WTC11 (cell line): ENCODE data around the gene TRPM2. TPM values are rescaled to one million over a fixed set of nuclear protein-coding genes. Genes with fewer than 3 reads are reported as not detected.

Source experiments
- ATAC-seq: fragments of 200-7000 bp; cut with Tn5 transposase; 2 replicates; pipeline ENCODE4 v1.10.0; 2021; ENCODE audit warnings: mild to moderate bottlenecking, moderate library complexity
- CTCF ChIA-PET: fragments of 300-600 bp; sonication (Branson Sonifier 250); formaldehyde crosslinking; loops from one replicate; lab custom pipeline; 2021; ENCODE audit warnings: antibody characterized with exemption; lab: Charles Lee
- POLR2A ChIA-PET: fragments of 350-600 bp; sonication (Branson Sonifier 250); formaldehyde crosslinking; loops from one replicate; lab custom pipeline; 2021; ENCODE audit warnings: antibody characterized with exemption; lab: Charles Lee
- DNase-seq: peaks from one replicate; pipeline ENCODE4 v3.0.0; 2021; ENCODE audit warnings: low spot score
- H3K27ac Mint-ChIP-seq: 2 replicates; pipeline ENCODE4 v1.8.0; 2021; ENCODE audit warnings: mixed read lengths
- H3K27me3 Mint-ChIP-seq: 2 replicates; pipeline ENCODE4 v1.8.0; 2021; ENCODE audit warnings: low read depth, mild to moderate bottlenecking, moderate library complexity, mixed read lengths
- H3K36me3 Mint-ChIP-seq: 2 replicates; pipeline ENCODE4 v1.8.0; 2021; ENCODE audit warnings: mixed read lengths
- H3K4me1 Mint-ChIP-seq: 2 replicates; pipeline ENCODE4 v1.8.0; 2022; ENCODE audit warnings: mixed read lengths
- H3K4me3 Mint-ChIP-seq: 2 replicates; pipeline ENCODE4 v1.8.0; 2021; ENCODE audit warnings: mild to moderate bottlenecking, moderate library complexity, mixed read lengths
- H3K9me3 Mint-ChIP-seq: 2 replicates; pipeline ENCODE4 v1.8.0; 2021; ENCODE audit warnings: mixed read lengths
- ATF3 ChIP-seq: sonication (generic); formaldehyde crosslinking; conservative IDR thresholded peaks from 2 replicates; pipeline ENCODE4 v1.8.1; 2022; ENCODE audit warnings: mild to moderate bottlenecking, missing genetic modification reagents
- ATF6 ChIP-seq: sonication (generic); formaldehyde crosslinking; IDR thresholded peaks from 2 replicates; pipeline ENCODE4 v1.8.1; 2023; ENCODE audit warnings: mild to moderate bottlenecking, missing genetic modification reagents
- CBFB ChIP-seq: sonication (generic); formaldehyde crosslinking; IDR thresholded peaks from 2 replicates; pipeline ENCODE4 v1.8.1; 2022; ENCODE audit warnings: mild to moderate bottlenecking, low read depth, missing genetic modification reagents
- E2F4 ChIP-seq: sonication (generic); formaldehyde crosslinking; IDR thresholded peaks from 2 replicates; pipeline ENCODE4 v1.8.1; 2022; ENCODE audit warnings: low read depth, mild to moderate bottlenecking, moderate library complexity, missing genetic modification reagents, borderline replicate concordance
- ETV6 ChIP-seq: sonication (generic); formaldehyde crosslinking; IDR thresholded peaks from 2 replicates; pipeline ENCODE4 v1.8.1; 2022; ENCODE audit warnings: mild to moderate bottlenecking, missing genetic modification reagents
- GABPB1 ChIP-seq: sonication (generic); formaldehyde crosslinking; IDR thresholded peaks from 2 replicates; pipeline ENCODE4 v1.8.1; 2023; ENCODE audit warnings: mild to moderate bottlenecking, missing genetic modification reagents
- GTF2I ChIP-seq: fragments of 250-450 bp; sonication (Bioruptor Pico); conservative IDR thresholded peaks from 2 replicates; pipeline ENCODE4 v1.4.0; 2021; ENCODE audit warnings: mild to moderate bottlenecking
- IRF2 ChIP-seq: sonication (generic); formaldehyde crosslinking; IDR thresholded peaks from 2 replicates; pipeline ENCODE4 v1.8.0; 2022; ENCODE audit warnings: low read depth, missing genetic modification reagents, borderline replicate concordance
- JUN ChIP-seq: sonication (generic); formaldehyde crosslinking; IDR thresholded peaks from 2 replicates; pipeline ENCODE4 v1.8.0; 2023; ENCODE audit warnings: mild to moderate bottlenecking, missing genetic modification reagents
- MAX ChIP-seq: sonication (generic); formaldehyde crosslinking; IDR thresholded peaks from 2 replicates; pipeline ENCODE4 v1.8.0; 2022; ENCODE audit warnings: mild to moderate bottlenecking, missing genetic modification reagents
- NFE2L1 ChIP-seq: sonication (generic); formaldehyde crosslinking; IDR thresholded peaks from 2 replicates; pipeline ENCODE4 v1.8.1; 2023; ENCODE audit warnings: missing genetic modification reagents
- PREB ChIP-seq: sonication (generic); formaldehyde crosslinking; IDR thresholded peaks from 2 replicates; pipeline ENCODE4 v1.8.1; 2022; ENCODE audit warnings: mild to moderate bottlenecking, missing genetic modification reagents, moderate library complexity, borderline replicate concordance
- RELA ChIP-seq: sonication (generic); formaldehyde crosslinking; IDR thresholded peaks from 2 replicates; pipeline ENCODE4 v1.8.1; 2022; ENCODE audit warnings: missing genetic modification reagents, mild to moderate bottlenecking, borderline replicate concordance
- SP1 ChIP-seq: sonication (generic); formaldehyde crosslinking; conservative IDR thresholded peaks from 2 replicates; pipeline ENCODE4 v1.8.1; 2022; ENCODE audit warnings: missing genetic modification reagents
- TEAD1 ChIP-seq: sonication (generic); formaldehyde crosslinking; IDR thresholded peaks from 2 replicates; pipeline ENCODE4 v1.8.0; 2022; ENCODE audit warnings: mild to moderate bottlenecking, missing genetic modification reagents
- USF1 ChIP-seq: sonication (generic); formaldehyde crosslinking; IDR thresholded peaks from 2 replicates; pipeline ENCODE4 v1.8.0; 2022; ENCODE audit warnings: mild to moderate bottlenecking, missing genetic modification reagents
- USF2 ChIP-seq: sonication (generic); formaldehyde crosslinking; IDR thresholded peaks from 2 replicates; pipeline ENCODE4 v1.8.1; 2023; ENCODE audit warnings: mild to moderate bottlenecking, missing genetic modification reagents, moderate library complexity
- ZNF219 ChIP-seq: sonication (generic); formaldehyde crosslinking; IDR thresholded peaks from 2 replicates; pipeline ENCODE4 v1.8.0; 2023; ENCODE audit warnings: missing genetic modification reagents, mild to moderate bottlenecking, borderline replicate concordance
- ZNF423 ChIP-seq: fragments of 250-450 bp; sonication (Bioruptor Pico); IDR thresholded peaks from 2 replicates; pipeline ENCODE4 v2.1.2; 2022; ENCODE audit warnings: mild to moderate bottlenecking, moderate library complexity
- total RNA-seq: library from RNA; stranded (reverse); gene quantifications from 3 replicates; pipeline ENCODE4 v1.2.3, GENCODE V29; 2021

TRPM2 gene
- total RNA-seq, 1 experiment from 2014 or later, result 0.92 TPM

GRCh38 chr21:44454747-44455523 lies 101.5 kb downstream of the TRPM2 start, which contains the start of gene LRRC3:
Gene LRRC3 (plus strand): TSS chr21:44455510. CDS start chr21:44456645, 1,135 bp downstream.
- ChIA-PET CTCF (interaction anchor here (0.6 to 3.2 kb wide), 18 partner anchors 11 to 419 kb away, joined by 3 to 31 read pairs (median 6); partner anchors contain the start of genes CFAP410 and PTTG1IP), POLR2A (interaction anchor here (0.9 to 1.3 kb wide), 3 partner anchors 11 to 116 kb away, joined by 3 to 4 read pairs (median 4); partner anchors contain the start of gene CFAP410)
- DNase-seq (peak; percentile 96), ATAC-seq (peak; percentile 97)
- H3K27me3 Mint-ChIP-seq, result peaks cover 17% of the 10 kb centered on the region
- H3K36me3 Mint-ChIP-seq, result no peaks in the 10 kb centered on the region
- no peak for TF ChIP-seq ETV6 (CRISPR knock-in tag)
- TF ChIP-seq SP1 (CRISPR knock-in tag), result peak; percentile 80
- peaks cover 4% of the 10 kb centered on the region; the same call in 1 of the 2 replicates for H3K4me1 Mint-ChIP-seq
- H3K4me3 Mint-ChIP-seq, result peak within 1 kb of the TSS; percentile 69
- no peak within 1 kb of the TSS for H3K27ac Mint-ChIP-seq
- H3K9me3 Mint-ChIP-seq, result 0 out of 2 replicates have a peak, but pooled peaks cover 4% of the 10 kb centered on the region

GRCh38 chr21:44455524-44456213 lies 102.2 kb downstream of the TRPM2 start:
- peak overlapping the region; percentile 69 for H3K4me3 Mint-ChIP-seq
- peak; percentile 75; the same call in 1 of the 2 replicates for TF ChIP-seq USF1 (CRISPR knock-in tag)
- TF ChIP-seq ZNF423, result 0 out of 2 replicates have a peak, but pooled peaks have one; percentile 8
- no peak for TF ChIP-seq PREB (CRISPR knock-in tag)
- peak; percentile 74 for TF ChIP-seq USF2
- TF ChIP-seq MAX (CRISPR knock-in tag), result peak; percentile 56; the same call in 1 of the 2 replicates
- TF ChIP-seq ATF6, result no peak
- no peak for TF ChIP-seq NFE2L1 (CRISPR knock-in tag)
- TF ChIP-seq, all 79 proteins: peak for 4
- no peaks in the 10 kb centered on the region for H3K36me3 Mint-ChIP-seq
- CTCF ChIA-PET, result interaction anchor here (0.7 to 3.2 kb wide), 18 partner anchors 11 to 437 kb away, joined by 3 to 31 read pairs (median 6); partner anchors contain the start of gene CFAP410
- peaks cover 17% of the 10 kb centered on the region for H3K27me3 Mint-ChIP-seq
- ATAC-seq, result peak; percentile 6
- DNase-seq, result peak; percentile 43
- no peak overlapping the region for H3K27ac Mint-ChIP-seq
- POLR2A ChIA-PET, result interaction anchor here (0.9 to 1.3 kb wide), 2 partner anchors 12 to 117 kb away, joined by 3 to 4 read pairs; partner anchors contain the start of gene CFAP410
- peaks cover 4% of the 10 kb centered on the region; the same call in 1 of the 2 replicates for H3K4me1 Mint-ChIP-seq
- H3K9me3 Mint-ChIP-seq, result 0 out of 2 replicates have a peak, but pooled peaks cover 4% of the 10 kb centered on the region

GRCh38 chr21:44456214-44456914 lies 102.9 kb downstream of the TRPM2 start:
- Mint-ChIP-seq H3K4me3 (peak overlapping the region; percentile 55), H3K27me3 (peaks cover 17% of the 10 kb centered on the region), H3K27ac (no peak overlapping the region), H3K36me3 (no peaks in the 10 kb centered on the region), H3K4me1 (peaks cover 4% of the 10 kb centered on the region; the same call in 1 of the 2 replicates), H3K9me3 (0 out of 2 replicates have a peak, but pooled peaks cover 4% of the 10 kb centered on the region)
- ATAC-seq (no peak), DNase-seq (no peak)
- ChIA-PET POLR2A (no interaction called here), CTCF (interaction anchor here (0.8 to 3.2 kb wide), 11 partner anchors 12 to 436 kb away, joined by 3 to 31 read pairs (median 7); partner anchors contain the start of gene CFAP410)
- TF ChIP-seq PREB (CRISPR knock-in tag), result no peak
- TF ChIP-seq E2F4 (CRISPR knock-in tag), result no peak
- TF ChIP-seq TEAD1, result no peak
- TF ChIP-seq ATF3 (CRISPR knock-in tag), result no peak
- TF ChIP-seq RELA (CRISPR knock-in tag), result no peak
- no peak for TF ChIP-seq JUN (CRISPR knock-in tag)
- TF ChIP-seq CBFB, result no peak
- TF ChIP-seq IRF2 (CRISPR knock-in tag), result no peak
- TF ChIP-seq ZNF219 (CRISPR knock-in tag), result no peak
- TF ChIP-seq GTF2I (CRISPR knock-in tag), result no peak
- no peak for TF ChIP-seq GABPB1 (CRISPR knock-in tag)
